Measurements from ENCODE around the gene NCCRP1. TPM values are rescaled to one million over a fixed set of nuclear protein-coding genes. Genes with fewer than 3 reads are reported as not detected.

Gene NCCRP1
- total RNA-seq, 1 experiment from 2014 or later: not detected

DNA sequence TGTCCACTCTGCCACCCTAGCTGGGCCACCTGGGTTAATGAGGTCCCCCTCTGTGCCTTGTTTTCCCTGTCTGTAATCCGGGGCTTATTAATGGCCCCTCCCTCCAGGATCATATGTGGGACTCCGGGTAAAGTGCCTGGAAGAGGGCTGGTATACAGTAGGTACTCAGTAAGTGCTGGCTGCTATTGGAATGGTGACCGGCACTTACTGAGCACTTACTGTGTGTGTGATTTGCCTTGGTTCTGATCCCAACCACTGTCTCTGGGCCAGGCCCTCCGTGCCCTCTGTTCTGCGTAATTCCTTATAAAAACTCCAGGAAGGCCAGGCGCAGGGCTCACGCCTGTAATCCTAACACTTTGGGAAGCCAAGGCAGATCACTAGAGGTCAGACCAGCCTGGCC is 30.9 kb upstream of the NCCRP1 start:
- DNase-seq (ENCODE audit: low spot score): no peak

DNA sequence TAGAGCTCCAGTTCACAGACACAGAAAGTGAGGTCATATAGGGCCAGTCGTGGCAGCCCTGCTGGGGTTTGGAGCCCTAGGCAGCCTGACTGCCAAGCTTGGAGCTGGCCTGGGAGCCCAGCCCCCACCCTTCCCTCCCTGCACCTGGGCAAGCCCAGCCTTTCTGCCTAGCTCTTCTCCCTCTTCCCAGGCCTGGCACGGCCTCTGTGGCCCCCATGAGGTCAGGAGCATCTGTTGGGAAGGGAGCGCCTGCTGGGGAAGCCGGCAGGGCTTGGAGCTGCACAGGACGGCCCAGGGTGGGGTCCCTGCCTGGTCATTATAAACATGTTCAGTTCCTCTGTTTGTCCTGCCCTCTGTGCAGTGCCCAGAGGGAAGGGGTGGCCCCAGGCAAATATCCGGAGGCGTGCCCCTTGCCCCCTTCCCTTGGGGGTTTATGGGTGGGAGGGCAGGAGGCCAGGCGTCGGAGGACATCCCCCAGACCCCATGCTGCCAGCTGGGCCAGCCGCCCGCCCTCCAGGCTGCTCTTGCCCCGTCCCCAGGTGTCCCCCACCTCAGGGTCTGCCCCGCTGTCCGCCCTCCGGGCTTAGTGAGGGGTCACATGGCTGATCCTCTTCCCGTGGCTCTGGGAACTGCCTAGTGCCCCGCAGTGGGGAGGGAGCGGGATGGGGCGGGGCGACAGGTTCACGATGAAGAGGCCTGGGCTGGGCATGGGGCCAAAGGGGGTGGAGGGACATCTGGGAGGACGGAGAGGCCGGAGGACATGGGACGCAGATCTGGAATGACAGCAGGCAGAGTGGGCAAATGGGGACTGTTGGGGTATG is 30.0 kb upstream of the NCCRP1 start:
- DNase-seq (ENCODE audit: low spot score): no peak

DNA sequence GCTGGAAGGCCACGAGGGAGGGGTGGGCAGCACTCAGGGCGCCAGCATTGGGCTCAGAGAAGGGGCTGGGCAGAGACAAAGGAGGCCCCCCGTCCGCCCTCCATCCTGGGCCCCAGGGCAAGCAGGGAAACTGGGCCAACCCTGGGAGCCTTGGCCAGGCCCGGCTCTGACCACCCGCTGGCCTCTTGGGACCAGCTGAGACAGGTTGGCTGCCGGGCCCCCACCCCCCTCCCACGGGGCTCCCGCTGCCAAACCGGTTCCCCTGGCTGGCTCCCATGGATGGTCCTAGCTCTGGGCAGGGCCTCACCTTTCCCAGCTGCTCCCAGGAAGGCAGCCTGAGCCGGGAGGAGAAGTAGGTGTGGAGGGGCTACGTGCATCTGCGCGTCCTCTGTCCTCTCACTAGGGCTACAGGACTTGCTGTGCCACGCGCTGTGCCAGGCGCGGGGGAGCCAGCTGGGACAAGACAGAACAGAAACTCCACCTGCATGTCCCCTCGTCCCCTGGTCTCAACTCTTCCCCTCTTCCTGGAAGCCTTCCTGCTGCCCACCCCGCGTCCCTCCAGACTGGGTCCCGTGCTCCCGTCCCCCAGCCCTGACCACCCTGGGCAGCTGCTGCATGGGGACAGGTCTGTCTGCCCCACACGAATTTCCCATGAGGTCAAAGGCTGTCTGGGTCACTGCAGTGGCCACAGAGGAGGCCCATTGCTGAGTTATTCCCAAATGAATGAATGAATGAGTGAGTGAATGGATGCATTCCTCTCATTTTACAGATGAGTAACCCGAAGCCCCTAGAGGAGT is 29.1 kb upstream of the NCCRP1 start:
- DNase-seq (ENCODE audit: low spot score): no peak

DNA sequence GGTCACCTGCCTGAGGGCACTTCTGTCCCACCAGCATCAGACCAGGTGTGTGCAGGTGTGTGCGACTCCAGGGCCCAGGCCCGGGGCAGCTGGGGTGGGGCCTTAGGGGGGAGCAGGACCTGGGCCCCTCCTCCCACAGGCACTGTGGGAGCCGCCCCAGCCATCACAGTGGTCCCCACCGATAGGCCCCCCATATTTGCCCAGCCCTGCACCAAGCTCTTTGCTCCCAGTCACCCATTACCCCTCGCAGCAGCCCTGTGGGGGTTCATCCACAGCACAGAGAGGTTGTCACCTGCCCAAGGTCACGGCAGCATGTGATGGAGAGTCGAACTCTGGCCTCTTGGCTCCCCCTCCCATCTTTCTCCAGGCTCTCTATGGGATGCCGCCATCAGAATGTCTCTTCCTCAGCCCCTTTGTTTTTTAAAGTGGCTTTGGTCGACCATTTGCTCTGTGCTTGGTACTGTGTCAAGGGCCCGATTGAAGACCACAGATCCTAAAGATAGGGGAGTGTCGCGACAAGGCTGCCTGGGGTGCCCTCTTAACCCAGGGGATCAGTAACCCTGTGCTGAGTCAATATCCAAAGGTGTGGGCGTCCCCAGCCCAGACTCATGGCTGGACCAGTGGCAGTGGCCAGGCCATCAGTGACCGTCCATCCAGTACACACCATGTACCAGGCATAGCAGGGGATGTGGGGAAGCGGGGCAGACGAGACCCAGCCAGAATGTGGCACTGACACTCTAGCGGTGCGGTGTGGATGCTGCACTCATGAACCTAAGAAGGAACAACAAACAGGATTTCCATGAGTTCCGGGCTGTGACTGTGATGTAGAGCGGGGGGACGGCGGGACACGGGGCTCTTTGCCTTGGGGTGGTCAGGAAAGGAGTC is 28.3 kb upstream of the NCCRP1 start:
- DNase-seq (ENCODE audit: low spot score): no peak

DNA sequence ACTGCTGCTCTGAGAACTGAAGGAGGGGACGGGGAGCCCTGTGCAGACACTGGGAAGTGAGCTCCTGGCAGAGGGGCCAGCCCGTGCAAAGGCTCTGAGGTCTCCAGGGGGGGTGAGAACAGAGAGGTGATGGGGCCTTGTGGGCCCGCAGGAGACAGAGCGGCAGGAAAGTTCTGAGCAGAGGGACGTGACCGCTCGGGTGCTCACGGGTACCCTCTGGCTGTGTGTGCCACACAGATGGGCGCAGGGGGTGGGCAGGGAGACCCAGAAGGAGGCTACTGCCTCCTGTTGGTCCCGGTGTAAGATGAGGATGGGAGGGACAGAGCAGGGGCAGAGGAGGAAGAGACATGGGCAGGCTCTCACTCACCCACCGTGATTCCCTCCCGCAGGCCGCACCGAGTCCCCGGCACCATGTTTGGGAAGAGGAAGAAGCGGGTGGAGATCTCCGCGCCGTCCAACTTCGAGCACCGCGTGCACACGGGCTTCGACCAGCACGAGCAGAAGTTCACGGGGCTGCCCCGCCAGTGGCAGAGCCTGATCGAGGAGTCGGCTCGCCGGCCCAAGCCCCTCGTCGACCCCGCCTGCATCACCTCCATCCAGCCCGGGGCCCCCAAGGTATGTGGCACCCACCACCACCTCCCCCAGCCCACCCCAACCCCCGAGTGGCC is 27.5 kb upstream of the NCCRP1 start:
- no peak for DNase-seq (ENCODE audit: low spot score)

DNA sequence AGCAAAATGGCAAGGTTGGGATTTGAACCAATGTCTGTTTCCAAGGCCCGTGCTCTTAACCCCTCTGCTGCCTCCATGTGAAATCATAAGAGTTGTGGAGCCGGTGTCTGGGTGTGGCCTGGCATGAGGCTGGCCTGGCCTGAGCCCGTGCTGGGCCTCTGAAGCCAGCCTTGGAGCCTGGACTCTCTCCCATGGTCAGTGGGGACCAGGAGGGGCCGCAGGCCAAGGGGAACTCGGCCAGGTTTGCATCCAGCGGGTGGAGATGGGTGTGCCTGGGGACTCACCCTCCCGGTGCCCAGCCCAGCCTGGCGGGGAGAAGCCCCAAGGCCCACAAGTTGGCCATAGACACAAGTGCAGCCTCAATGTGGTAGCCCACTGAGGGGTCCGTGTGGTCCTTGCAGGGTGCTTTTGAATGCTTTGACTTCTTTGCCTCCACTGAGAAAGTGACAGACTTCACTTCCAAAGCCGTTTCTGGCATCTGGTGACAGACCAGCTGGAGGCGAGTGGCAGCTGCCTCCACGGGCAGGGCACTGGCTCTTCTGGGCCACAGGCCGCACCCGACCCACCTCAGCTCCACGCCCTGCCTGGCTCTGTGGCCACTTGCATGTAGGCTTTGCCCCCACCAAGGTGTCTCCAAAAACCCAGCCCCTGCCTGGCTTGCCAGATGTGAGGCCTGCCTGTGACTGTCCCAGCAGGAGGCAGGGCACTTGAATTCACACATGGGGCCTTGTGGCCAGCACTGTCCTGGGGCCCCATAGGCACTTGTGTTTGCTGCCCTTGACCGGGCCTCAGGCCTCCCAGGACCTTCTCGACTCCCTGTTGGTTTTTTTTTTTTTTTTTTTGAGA is 26.2 kb upstream of the NCCRP1 start:
- DNase-seq (ENCODE audit: low spot score): no peak

DNA sequence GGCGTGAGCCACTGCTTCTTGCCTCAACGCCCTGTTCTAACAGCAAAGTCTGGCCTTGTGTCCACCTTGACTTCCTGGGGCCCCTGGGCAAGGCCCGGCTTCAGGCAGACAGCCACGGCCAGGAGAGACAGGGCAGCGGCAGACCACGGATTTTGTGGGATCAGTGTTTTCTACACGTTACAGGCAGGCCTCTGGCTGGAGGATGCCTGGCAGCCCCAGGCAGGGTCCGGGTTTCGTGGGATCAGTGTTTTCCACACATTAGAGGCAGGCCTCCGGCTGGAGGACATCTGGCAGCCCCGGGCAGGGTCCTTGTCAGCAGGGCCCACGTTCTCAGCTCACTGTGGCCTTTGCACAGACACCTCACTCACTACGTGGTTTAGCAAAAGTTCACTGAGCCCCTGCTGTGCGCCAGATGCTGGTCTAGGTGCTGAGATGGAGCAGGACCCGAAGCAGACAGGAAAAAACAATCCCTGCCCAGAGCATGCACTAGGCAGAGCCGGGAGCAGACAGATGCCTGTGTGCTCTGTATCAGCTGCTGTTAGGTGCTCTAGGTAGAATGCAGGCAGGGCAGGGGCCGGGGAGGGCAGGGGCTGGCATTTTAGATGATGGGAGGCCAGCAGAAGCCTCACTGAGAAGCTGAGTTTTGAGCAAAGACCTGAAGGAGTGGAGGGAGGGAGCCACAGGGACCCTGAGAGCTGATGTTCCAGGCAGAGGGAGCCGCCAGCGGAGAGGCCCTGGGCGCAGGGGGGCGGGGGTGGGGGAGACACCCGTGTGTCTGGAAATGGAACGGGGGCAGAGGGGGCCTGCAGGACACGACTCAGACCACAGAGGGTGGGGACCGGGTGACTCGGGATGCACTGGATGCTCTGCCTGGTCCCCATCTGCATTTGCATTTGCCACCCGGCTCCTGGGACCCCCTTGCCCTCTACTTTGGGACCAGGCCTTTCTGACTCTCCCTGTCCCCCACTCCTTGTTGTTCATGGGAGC is 25.0 kb upstream of the NCCRP1 start:
- no peak for DNase-seq (ENCODE audit: low spot score)

DNA sequence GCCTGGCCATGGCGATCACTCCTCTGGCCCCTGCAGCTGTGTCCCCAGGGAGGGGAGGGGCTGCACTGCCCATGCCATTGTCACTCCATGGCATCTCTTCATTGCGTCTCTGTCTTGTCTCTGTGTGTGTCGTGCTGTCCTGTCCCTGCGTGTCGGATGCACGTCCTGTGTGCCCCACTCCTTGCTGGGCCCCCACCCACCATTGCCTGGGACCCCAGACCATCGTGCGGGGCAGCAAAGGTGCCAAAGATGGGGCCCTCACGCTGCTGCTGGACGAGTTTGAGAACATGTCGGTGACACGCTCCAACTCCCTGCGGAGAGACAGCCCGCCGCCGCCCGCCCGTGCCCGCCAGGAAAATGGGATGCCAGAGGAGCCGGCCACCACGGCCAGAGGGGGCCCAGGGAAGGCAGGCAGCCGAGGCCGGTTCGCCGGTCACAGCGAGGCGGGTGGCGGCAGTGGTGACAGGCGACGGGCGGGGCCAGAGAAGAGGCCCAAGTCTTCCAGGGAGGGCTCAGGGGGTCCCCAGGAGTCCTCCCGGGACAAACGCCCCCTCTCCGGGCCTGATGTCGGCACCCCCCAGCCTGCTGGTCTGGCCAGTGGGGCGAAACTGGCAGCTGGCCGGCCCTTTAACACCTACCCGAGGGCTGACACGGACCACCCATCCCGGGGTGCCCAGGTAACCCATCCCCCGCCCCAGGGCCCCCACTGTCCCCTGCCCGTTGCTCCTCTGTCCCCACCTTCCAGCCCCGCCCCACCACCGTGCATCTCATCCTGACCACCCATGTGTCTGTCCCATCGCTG is 23.9 kb upstream of the NCCRP1 start:
- no peak for DNase-seq (ENCODE audit: low spot score)

DNA sequence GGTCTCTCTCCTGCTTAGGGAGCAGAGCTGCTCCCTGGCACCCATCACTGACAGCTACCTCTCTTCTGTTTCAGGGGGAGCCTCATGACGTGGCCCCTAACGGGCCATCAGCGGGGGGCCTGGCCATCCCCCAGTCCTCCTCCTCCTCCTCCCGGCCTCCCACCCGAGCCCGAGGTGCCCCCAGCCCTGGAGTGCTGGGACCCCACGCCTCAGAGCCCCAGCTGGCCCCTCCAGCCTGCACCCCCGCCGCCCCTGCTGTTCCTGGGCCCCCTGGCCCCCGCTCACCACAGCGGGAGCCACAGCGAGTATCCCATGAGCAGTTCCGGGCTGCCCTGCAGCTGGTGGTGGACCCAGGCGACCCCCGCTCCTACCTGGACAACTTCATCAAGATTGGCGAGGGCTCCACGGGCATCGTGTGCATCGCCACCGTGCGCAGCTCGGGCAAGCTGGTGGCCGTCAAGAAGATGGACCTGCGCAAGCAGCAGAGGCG is 23.2 kb upstream of the NCCRP1 start:
- DNase-seq (ENCODE audit: low spot score): no peak

DNA sequence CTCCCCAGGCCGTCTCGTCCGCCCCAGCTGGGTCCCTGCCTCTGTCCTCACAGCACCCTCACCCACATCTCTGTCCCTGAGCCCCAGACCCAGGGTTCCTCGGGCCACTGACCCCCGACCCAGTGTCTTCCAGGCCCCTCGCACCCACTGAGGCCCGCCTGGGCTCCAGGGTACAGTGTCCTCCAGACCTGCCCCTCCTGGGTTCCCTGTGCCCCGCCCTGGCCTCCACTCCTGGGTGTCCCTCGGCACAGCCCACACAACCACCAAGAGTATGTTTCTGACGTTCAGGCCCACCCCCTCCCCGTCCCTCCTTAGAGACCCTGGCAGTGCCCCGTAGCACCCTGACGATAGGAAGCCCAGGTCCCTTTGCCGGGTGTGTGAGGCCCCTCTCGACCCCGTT is 22.6 kb upstream of the NCCRP1 start:
- DNase-seq (ENCODE audit: low spot score): no peak

DNA sequence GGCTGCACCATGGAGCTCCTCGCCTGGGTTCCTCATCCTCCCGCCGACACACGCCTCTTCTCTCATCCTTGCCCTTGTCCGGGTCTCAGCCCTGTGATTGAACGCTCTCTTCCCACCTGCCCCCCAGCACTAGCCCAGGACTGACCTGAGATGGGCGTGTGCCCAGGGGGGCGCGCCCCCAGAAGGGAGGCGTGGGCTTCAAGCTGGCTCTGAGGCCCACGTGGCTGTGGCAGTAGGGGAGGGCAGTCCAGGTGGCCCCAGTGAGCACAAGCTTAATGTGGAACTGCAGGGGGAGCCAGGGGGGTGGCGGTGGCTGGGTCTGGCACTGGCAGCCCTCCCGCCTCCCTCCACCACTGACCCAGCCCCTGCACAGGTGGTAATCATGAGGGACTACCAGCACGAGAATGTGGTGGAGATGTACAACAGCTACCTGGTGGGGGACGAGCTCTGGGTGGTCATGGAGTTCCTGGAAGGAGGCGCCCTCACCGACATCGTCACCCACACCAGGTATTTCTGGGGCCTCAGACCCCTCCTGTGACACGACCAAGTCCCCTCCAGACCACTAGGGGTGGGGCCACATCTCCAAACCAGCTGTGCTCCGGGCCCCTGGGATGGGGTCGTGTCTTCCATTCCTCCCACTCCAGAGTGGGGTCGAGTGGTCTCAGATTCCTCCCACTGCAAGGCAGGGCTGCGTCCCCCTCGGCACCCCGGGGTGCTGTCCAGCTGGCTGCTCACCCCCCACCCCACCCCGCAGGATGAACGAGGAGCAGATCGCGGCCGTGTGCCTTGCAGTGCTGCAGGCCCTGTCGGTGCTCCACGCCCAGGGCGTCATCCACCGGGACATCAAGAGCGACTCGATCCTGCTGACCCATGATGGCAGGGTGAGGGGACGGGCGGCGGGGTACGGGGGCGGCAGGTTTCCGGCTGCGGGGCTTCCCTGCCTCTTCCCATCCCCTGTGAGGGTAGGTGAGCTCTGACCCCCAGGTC is 21.9 kb upstream of the NCCRP1 start:
- no peak for DNase-seq (ENCODE audit: low spot score)

DNA sequence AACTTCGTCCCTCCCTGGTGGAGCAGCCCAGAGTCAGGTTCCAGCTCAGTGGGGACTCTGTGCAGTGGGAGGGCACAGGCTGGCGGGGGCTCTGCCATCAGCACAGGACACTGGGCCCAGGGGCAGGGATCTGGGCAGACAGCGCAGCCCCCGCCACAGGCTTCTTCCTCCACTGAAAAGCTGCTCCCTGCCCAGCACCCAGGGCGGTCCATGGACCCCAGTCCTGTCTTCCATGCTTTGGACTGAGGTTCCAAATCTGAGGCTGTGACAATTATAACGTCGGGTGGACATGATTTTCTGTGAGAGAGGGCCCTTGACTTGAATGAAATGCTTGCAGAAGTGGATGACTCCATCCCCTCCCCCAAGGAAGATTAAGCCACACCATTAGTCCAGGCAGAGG is 21.2 kb upstream of the NCCRP1 start:
- no peak for DNase-seq (ENCODE audit: low spot score)

DNA sequence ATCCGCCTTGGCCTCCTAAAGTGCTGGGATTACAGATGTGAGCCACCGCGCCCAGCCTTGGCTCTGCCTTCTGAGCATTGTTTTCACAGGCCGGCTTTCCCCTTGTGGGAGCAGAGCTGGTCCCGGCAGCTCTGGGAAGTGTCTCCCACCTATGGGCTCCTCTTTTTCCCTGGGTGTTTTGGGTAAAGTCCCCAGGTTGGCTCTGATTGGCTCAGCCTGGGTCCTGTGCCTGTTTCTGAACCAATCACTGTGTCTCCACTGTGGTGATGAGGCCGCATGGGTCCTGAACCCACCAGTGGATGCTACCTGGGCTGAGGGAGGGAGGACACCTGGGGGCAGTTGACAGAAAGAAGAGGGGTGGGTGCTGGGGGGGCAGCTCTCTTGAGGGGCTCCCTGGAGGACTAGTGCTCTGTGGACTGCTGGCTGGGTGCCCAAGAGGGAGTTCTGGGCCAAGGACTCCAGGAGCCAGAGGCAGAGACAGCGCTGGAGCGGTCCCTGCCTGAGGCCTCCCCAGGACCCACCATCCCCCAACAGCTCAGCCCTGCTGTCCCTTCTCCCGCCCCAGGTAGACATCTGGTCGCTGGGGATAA is 19.6 kb upstream of the NCCRP1 start:
- no peak for DNase-seq (ENCODE audit: low spot score)

DNA sequence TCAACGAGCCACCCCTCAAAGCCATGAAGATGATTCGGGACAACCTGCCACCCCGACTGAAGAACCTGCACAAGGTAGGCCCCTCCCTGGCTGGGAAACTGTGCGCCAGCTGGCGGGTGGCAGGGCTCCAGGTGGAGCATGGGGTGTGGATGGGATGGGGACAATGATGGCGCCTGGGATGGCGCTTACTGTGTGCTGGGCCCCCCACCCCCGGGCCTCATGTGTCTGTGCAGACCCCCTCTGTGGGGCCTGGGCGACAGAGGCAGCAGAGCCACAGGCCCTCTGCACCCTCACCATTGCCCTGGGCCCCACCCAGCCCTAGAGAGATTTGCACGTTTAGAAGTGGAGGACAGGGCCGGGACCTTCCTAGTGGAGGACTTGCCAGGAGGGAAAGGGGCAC is 19.0 kb upstream of the NCCRP1 start:
- no peak for DNase-seq (ENCODE audit: low spot score)

DNA sequence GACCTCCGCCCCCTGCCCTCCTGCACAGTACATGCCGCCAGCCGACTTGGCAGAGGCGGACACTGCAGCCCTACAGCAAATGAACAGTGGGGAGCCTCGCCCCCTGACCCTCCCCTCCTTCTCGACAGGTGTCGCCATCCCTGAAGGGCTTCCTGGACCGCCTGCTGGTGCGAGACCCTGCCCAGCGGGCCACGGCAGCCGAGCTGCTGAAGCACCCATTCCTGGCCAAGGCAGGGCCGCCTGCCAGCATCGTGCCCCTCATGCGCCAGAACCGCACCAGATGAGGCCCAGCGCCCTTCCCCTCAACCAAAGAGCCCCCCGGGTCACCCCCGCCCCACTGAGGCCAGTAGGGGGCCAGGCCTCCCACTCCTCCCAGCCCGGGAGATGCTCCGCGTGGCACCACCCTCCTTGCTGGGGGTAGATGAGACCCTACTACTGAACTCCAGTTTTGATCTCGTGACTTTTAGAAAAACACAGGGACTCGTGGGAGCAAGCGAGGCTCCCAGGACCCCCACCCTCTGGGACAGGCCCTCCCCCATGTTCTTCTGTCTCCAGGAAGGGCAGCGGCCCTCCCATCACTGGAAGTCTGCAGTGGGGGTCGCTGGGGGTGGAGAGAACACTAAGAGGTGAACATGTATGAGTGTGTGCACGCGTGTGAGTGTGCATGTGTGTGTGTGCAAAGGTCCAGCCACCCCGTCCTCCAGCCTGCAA is 18.3 kb upstream of the NCCRP1 start:
- DNase-seq (ENCODE audit: low spot score): no peak

DNA sequence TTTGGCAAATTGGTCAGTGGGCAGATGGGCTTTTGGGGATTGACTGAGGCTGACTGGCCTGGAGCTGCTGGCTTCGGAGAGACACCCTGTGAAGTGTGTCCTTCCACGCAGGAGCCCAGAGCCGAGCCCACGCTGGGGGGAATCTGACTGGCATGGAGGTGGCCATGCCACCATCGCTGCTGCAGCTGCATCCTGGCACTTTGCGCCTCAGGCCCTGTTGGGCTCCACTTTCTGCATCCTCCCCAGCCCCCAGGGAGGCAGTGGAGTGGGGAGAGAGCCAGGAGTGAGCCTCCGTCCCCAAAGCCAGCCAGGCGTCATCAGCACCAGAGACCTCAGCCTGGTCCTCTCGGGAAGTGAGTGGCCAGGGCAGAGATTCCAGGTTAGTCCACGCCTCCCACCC is 17.0 kb upstream of the NCCRP1 start:
- DNase-seq (ENCODE audit: low spot score): no peak

Data from A172 (cell line).